Stimulated activated CD4-positive, alpha-beta T cell treated with anti-CD3 and anti-CD28 coated beads, Interleukin-4, amount 100 ng/mL, for 24 hours (primary cell): ENCODE results near the gene ASB13.

Source experiments
- DNase-seq: peaks from one replicate; pipeline ENCODE4 v3.0.0-alpha.2; 2020

The ASB13 gene

DNA sequence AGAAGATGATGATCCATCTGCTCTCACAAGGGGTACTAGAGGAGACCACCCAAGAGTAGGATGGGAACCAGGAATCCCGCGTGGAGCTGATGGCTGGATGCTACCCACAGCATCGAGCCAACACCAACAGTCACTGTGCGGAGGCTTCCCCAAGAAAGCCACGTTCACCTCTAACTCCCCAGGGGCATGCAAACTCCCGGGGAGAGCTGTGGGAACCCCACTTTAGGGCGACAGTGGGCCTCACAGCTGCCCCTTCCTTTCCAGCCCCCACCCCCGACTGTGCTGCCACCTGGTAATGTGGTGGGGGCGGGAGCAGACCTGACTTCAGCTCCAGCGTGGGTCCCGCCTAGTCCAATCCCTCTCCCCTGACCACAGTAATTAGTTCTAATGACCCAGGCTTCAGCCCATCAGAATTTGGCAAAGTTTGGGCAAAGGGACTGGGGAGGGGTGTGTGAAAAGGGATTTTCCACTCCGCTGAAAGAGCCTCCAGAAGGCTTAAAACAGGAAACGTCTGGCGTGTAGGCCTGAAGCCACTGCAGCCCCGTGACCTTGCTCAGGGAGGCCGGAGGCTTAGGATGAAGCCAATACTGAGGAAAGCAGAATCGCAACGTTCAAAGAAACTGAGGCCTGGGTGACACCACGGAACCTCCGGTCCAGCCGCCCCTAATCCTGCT, 20.3 kb downstream of the ASB13 start:
- DNase-seq, result no peak

DNA sequence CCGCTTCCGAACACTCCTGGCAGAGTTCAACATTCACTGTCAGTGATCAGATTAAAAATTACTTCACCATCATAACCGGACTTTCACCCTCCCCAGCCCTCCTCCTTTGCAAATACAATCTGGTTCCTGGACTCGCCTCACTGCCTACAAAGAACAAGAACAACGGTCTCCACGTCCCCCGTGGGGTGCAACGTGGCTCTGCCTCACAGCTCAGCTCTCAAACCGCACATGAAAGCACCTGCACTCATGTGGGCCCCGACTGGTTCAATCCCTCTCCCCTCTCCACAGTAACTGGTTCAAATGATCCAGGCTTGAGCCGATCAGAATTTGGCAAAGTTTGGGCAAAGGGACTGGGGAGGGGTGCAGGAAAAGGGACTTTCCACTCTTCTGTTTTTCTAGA, 21.0 kb downstream of the ASB13 start:
- no peak for DNase-seq

DNA sequence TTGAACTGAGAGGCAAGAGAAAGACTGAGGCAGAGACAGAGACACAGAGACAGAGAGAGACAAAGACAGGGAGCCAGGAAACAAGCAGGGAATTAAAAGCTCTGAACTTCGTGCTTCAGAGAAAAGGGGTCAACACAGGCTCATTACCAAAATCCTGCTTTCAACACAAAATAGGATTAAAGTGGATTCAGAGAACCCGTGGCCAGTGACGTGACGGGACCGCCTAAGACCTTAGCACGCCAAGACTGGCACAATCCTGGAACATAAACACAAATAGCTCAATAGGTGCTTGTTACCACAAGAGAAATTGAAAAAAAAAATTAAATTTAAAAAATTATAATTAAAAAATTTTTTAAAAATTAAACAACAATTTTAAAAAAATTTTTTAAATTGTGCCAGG, 21.5 kb downstream of the ASB13 start:
- DNase-seq, result no peak

DNA sequence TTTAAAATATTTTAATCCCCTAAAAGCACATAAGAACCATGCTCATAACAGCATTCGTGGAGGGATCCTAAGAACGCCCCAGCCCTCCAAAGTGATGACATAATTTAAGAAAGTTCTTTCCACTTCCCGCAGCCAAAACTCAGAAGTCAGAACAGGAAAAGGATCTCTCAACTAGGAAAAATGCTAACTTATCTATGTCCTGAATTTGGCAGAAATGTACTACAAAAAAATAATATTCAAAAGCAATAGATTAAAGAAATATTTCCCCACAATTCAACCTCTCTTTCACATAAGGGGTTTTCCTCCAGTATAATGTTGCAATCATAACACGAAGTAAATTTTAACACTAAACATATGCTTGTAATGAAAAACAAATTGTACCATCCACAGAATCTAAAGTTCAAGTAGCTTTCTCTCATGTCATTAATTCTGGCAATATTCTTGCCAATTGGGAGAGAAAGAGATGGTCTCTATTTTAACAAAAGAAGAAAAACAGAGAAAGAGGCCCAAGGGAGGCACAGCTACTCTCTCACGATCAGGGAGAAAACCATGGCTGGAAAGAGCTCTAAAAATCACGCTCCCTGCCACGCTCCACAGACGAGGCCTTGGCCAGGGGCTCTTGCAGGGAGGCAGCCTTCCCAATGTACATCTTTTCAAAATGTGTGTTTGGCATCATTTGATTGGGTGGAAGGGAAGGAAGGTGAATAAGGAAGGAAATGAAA, 22.9 kb downstream of the ASB13 start:
- DNase-seq, result no peak

DNA sequence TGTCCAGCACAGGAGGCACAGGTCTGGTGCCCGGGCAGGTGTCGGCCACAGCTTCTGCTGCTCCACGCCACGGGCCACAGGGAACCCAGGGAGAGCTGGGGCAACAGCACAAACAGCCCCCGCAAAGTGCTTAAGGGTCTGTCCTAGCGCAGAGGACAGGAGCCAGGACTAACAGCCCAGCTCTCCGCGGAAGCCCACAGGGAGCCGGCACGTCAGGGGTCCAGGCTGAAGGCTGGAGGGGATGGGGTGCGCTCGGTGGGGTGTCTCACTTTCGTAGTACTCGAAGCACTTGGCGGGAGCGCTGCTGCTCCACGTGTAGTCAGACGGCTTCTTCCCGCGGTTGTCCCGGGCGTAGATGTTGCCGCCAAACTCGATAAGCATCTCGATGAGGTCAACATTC, 24.9 kb downstream of the ASB13 start:
- DNase-seq, result no peak

DNA sequence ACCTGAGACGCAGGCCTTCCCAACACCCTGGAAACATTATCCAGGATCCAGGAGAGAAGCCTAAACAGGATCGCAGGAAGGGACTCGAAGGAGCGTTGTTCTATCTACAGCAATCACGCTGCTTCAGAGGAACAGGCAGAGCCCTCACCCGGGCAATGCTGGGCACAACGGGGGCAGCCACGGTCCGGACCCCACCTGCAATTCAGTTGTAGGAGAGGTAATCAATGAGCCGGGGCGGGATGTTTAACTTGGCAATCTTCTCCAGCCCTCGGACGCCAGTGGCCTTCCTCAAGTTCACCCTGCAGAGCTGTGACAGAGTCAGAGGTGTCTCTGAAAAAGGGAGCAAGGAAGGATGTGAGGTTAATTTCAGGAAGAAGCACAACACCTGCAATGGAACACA, 25.9 kb downstream of the ASB13 start:
- DNase-seq, result no peak

DNA sequence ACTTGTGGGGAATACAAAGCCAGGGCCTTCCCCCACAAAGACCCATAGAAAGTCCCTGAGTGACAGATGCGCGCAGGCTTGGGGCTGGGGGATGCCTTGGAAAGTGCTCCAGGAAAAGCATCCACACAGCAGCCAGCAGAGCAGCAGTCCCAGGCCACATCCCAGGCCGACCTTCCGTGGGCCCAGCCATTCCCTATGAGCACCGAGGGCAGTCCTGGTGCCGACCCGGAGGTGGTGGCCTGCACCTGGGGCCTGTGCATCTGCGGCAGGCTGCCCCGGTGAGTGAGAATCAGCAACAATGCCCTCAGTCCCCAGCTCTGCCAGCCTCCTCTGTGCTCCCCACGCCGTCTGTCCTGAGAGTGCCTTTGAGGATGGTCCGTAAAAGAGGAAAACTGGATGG, 26.4 kb downstream of the ASB13 start:
- DNase-seq, result no peak

DNA sequence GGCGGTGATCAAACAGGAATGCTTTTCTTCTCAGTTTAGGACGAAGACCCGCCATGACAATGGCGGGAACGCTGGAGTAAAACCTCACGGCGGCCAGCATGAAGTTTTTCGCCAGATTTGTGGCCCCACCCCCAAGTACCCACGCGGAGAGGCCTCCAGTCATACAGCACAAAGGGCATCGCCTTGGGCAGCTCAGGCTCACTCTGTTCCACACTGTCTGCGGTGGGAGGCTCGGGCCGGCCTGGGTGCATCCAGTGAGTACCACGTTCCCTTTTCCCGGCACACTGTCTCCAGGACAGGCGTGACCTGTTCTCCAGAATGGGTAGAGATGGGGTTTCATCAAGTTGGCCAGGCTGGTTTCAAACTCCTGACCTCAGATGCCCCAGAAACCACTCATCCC, 27.3 kb downstream of the ASB13 start:
- no peak for DNase-seq

DNA sequence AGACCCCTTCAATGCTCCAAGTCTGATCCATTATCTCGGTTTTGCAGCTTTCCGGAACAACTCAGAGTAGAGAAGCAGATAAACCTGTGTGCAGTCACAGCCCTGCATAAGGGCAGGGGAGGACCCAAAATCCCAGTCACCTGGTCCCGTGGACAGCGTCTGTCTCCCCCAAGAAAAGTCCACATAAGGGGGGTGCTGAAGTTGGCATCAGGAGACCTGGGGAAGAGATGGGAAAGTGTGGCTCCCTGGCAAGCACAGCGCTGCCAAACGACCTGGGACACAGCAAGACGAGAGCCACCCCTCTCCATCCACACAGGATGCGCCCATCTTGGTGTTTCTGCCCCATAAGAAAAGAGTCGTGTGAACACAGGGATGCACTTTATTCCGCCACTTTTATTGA, 27.9 kb downstream of the ASB13 start:
- no peak for DNase-seq

DNA sequence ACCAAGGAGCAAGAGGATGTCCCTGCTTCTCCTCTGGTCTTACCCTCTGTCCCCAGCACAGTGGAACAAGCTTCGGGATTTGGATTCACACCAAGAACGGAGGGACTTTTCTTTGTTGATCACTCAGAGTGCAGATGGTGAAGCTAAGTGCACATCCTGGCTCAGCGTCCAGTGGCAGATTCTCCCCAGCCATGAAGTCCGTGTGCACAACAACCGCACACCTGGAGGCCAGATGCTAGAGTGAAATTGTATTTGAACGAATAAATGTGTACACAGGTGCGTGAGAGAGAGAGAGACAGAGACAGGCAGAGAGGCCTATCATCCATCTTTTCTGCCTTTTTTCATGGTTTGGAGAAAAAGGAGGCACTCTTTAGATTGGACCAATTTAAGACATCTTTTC, 31.5 kb downstream of the ASB13 start:
- DNase-seq, result no peak

DNA sequence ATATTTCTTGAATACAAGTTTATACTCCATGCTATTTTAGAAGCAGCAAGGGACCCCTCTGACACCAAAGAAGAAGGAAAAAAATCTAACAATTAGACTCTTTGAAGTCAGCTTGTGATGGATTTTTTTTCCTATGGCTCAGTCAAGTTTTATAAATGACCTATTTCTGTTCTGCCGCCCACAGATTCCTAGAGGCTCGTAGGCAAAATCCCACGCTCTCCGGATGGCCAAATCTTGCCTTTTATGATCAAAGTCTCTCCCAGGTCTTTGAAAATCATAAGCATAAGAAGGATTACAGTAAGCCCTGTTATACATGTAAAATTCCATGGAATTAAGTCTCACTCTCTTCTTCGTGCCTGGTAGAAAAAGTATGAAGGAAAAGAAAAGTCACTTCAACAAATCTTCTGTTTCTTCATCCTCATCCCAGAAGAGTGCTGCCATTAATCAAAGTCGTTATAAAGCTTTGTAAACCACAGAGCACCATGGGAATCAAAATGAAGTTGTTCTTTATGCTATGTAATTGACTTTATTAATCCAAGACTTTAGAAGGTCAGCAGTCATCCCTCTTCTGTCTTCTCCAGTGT, 33.1 kb downstream of the ASB13 start:
- no peak for DNase-seq

DNA sequence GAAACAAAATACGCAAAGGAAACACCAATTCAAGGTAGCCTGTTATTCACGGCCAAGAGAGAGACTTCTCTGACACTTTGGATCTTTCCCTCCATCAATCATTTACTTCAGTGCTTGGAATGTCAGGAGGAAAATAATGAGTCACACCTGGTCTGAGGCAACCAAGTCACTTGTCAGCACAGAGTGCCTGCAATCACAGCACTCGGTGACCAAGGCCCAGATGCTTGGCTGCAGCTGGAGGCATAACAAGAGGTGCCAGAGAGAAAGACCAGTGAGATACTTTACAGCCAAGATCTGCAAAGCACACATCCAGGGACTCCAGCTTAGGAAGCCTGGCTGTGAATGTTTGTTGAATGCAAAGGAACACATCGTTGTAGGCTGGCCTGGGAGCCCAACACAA, 33.9 kb downstream of the ASB13 start:
- no peak for DNase-seq

DNA sequence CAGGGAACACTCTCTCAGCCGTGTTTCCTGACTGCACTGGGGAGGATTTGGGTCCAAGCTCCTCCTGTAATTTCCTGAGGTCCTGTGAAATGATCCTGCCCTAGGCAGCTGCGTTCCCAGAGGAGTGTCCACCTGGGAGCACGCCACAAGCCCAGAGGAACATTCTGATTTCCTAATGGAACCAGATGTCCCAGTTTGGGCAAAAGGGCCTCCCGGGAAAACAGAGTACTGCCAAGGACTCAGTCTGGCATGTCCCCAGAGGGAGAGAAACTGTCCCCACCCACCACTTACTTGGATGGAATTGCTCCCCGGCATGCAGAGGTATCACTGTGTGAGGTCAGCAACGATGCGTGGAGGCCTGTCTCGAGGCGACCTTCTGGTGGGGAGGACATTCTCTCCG, 34.5 kb downstream of the ASB13 start:
- DNase-seq, result no peak

DNA sequence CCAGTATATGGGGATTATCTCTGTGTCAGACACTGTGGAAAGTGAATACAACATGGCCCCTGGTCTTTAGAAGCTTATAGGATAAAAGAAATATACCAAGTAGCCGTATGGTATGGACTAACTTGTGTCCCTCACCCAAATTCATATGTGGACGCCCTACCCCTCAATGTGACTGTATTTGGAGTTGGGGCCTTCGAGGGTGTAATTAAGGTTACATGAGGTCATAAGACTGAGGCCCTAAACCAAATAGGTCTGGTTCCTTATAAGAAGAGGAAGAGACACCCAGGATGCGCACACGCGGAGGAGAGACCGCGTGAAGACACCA, 36.3 kb downstream of the ASB13 start:
- DNase-seq, result no peak

DNA sequence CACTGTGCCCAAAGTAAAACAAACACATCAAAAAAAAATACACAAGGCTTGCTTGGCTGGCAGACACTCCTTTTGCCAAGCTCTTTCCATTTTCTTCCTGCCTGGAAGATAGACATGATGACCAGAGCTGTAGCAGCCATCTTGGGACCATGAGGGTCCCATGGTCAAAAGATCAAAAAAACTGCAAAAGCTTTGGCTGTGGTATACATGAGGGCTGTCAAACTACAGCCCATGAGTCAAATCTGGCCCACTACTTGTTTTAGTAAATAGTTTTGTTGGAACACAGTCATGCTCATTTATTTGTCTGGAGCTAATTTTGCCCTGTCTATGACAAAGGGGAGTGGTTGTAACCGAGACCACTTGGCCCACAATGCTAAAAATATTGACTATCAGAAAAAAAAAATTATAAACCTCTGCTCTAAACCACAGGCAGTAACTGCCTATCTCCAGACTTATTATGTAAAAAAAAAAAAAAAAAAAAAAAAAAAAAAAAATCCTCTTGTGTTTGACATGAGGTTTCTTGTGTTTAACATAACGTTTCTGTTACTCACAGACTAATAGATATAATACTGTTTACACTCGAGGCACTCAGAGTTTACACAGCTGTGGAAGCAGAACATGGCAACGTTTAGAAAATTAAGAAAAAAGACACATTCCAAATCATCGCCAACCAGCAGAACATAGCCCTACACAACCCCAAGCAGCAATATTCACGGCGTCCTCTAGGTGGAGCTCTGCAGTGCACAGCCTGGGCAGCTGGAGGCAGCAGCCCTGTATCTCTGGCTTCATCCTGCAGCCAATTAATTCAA, 36.9 kb downstream of the ASB13 start:
- peak; percentile 85 for DNase-seq

DNA sequence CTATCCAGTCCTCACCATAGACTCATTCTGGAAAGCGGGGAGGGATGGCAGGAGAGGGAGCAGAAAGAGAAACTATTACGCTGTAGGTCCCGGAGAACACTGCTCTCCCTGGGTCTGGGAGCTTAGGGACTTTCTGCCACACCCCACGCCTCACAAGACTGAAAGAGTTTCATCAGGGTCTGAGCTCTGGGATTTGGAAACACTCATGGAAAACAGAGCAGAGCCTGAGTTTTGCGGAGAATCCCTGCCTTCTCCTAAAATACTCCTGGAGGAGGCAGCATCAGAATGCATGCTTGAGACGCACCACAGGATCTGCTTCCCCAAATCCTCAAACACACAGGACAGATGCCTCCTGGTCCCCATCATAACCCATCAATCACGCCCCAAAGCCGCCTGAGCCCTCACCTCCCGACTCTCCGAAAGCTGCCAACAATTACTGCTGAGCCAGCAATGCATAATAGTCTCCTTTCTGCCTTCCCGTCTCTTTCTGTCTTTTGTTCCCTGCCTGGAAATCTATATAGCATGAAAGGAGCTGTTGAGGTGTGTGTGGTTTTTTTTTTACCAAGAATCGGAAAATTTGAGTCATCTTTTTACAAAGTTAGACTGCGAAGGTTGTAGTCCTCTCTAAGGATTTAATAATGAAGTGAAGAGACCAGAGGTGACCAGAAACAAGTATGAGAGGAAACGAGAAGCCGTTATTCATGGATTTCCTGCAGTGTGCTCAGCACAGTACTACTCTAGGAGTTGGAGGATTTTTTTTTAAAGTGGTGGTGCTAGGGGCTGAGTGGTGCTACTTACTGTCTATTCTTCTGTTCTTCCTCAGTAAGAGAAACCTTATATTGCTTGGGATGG, 37.7 kb downstream of the ASB13 start:
- DNase-seq, result no peak

DNA sequence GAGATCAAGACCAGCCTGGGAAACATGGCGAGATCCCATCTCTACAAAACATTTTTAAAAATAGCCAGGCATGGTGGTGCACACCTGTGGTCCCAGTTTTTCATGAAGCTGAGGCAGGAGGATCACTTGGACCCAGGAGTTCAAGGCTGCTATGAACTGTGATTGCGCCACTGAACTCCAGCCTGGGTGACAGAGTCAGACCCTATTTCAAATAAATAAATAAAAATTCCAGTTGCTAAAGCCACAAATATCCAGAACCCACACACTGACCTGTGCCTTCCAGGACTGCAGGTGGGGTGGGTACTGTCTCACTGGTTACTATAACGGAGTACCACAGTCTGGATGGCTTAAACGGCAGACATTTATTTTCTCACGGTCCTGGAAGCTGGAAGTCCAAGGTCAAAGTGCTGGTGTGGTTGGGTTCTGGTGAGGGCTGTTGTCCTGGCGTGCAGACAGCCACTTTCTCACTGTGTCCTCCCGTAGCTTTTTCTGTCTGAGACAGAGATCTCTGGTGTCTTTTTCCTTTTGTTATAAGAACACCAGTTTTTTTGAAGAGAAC, 38.8 kb downstream of the ASB13 start:
- DNase-seq, result no peak

DNA sequence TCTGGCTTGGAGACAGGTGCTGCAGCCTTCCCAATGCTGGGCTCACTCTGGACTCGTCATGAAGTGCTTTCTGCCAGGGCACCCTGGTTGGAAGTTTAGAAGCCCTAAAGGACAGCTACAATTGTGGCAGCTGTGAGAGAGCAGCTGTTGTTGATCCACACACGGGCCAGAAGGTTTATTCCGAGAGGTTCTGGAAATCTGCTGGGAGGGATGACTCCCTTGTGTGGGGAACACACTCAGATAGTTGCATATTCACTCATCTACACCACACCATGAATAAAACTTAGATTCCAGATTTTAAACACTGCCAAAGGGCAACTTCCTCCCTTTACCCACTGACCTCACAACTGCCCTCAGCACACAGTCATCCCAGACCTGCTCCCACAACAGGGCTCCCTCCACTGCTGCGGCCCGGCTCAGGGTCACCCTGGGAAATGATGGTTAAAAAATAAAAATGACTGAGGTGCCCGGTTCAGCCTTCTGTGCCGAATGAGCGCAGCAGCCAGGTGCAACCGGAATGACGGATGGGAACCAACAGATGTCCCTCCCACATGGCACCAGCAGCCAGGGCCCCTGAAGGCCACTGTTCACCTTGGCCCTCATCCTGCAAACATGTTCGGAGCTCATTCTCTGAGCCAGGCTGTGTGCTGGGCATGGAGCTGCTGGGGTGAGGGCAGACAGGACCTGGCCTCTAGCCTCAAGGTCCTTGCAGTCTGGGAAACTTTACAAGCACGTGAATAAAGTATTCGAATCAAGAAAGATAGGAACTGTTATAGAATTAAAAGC, 40.2 kb downstream of the ASB13 start:
- no peak for DNase-seq

DNA sequence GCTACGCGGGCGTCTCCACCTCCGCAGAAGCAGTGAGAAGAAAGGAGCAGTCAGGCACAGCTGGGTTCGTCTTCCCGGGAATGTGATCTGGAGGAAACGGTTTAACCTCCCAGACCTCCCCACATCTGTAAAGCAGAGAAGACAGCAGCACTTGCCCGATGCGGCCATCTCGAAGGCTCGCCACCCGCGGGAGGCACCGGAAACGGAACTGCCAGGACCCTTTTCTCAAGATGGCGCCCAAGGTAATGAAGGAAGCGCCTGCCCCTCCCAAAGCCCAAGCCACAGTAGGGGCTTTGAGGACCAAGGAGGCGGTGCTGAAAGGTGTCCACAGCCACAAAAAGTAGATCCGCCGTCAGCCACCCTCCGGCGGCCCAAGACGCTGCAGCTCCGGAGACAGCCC, 41.7 kb downstream of the ASB13 start:
- no peak for DNase-seq

DNA sequence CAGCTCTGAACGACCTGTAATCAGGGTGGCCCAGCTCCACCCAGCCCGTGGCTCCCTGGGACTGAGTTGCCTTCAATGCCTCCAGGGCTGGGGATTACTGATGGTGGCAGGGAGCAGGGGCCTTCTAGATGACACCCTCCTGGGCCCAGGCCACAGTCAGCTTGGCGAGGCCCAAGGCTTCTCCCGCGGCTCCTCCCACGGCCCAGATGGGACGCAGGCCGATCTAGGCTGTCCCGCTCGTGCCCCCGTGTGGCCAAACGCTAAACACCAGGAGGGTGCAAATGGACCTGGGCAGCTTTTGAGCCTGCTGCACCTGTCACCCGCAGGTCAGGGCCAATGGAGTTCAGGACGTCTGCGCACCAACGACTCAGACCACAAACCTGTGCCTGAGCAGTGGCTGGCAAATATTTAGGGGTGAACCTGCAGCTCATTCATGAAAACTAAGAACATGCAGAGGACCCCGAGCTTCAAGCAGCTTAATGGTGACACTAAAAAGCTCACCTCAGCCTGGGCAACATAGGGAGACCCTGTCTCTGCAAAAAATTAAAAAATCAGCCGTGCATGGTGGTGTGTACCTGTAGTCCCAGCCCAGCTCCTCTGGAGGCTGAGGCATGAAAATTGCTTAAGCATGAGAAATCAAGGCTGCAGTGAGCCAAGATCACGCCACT, 43.2 kb downstream of the ASB13 start:
- DNase-seq, result peak; percentile 83
